Measurements from ENCODE around the gene KRTAP5-7. TPM values are rescaled to one million over a fixed set of nuclear protein-coding genes. Genes with fewer than 3 reads are reported as not detected.
A peak's percentile ranks its signal among the peaks of the same experiment; 100 is the strongest.
"Not testable (repeated sequence)": the region's sequence is repeated elsewhere in the genome, so short reads cannot be mapped to it uniquely, and the experiment has no call there.

KRTAP5-7 gene, protein sequence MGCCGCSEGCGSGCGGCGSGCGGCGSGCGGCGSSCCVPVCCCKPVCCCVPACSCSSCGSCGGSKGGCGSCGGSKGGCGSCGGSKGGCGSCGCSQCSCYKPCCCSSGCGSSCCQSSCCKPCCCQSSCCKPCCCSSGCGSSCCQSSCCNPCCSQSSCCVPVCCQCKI
- not detected for total RNA-seq

DNA sequence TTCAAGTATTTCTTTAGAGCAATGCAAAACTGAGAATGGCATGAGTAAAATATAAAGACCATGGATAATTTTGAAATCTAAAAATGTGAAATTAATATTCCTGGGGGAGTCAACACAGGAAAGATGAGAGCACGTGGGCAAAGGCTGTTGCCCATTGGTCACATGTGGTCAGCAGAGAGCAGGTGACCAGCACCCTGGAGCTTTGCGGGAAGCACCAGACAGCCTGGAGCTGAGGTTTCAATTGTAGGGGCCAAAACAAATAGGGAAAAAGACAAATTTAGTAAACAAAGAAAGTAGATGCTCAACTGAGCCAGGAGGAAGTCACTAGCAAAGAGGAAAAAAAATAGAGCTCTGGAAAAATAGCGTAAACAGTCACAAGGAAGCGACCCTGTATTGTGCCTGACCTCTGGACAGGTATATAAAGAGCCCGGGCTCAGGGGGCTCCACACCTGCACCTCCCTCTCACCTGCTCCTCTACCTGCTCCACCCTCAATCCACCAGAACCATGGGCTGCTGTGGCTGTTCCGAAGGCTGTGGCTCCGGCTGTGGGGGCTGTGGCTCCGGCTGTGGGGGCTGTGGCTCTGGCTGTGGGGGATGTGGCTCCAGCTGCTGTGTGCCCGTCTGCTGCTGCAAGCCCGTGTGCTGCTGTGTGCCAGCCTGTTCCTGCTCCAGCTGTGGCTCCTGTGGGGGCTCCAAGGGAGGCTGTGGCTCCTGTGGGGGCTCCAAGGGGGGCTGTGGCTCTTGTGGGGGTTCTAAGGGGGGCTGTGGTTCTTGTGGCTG is at the start of gene KRTAP5-7:
Gene KRTAP5-7, plus strand, starts transcription at position 472 of the 780 bp plus-strand sequence. Its CDS starts 34 bp downstream, at position 506.
- peak; percentile 9 for DNase-seq (ENCODE audit: low spot score)
- not testable (repeated sequence) for H3K9me3 ChIP-seq, H3K27ac ChIP-seq, H3K36me3 ChIP-seq, H3K27me3 ChIP-seq, H3K4me1 ChIP-seq, H3K4me3 ChIP-seq

DNA sequence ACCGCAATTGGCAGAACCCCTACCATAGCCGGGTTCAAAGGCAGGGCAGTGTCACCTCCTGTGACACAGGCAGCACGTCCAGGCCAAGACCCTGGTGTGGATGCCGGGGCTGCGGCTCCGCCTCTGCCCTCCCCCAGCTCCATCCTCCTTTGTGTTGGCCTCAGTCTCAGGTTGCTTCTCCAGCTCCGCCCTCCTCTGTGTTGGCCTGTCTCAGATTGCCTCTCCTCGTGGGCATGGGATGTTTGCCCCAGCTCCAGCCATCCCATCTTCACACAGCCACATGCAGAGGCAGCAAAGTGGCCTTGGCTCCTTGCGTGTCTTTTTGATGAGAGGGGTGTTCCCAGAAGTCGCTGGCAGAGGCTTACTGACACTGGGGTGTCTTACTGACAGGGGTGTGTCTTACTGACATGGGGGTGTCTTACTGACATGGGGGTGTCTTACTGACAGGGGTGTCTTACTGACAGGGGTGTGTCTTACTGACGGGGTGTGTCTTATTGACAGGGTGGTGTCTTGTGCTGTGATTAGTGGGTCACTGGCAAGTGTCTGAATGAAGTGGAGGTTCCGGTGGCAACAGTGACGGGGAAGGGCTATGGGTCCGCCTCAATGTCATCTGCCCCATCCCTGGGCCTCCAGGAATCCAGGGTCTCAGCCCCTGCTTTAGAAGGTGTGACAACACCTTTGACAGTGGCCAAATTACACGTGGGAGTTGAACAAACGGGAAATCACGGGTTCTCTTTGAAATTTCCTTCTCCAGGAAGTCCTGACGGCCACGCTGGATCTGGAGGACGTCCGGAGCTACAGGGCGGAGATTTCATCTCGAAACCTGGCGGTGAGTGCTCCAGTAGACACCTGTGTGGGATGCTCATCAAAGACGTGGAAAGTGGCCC is 49.2 kb upstream of the KRTAP5-7 start:
- Histone ChIP-seq H3K27me3 (no peaks in the 10 kb centered on the region), H3K4me3 (no peak overlapping the region), H3K9me3 (no peaks in the 10 kb centered on the region), H3K27ac (no peak overlapping the region), H3K4me1 (no peaks in the 10 kb centered on the region), H3K36me3 (peaks cover 72% of the 10 kb centered on the region)
- no peak for DNase-seq (ENCODE audit: low spot score)
- TF ChIP-seq, protein P1, sequence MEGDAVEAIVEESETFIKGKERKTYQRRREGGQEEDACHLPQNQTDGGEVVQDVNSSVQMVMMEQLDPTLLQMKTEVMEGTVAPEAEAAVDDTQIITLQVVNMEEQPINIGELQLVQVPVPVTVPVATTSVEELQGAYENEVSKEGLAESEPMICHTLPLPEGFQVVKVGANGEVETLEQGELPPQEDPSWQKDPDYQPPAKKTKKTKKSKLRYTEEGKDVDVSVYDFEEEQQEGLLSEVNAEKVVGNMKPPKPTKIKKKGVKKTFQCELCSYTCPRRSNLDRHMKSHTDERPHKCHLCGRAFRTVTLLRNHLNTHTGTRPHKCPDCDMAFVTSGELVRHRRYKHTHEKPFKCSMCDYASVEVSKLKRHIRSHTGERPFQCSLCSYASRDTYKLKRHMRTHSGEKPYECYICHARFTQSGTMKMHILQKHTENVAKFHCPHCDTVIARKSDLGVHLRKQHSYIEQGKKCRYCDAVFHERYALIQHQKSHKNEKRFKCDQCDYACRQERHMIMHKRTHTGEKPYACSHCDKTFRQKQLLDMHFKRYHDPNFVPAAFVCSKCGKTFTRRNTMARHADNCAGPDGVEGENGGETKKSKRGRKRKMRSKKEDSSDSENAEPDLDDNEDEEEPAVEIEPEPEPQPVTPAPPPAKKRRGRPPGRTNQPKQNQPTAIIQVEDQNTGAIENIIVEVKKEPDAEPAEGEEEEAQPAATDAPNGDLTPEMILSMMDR (IDR thresholded peaks at IDR 0.05): no peak

DNA sequence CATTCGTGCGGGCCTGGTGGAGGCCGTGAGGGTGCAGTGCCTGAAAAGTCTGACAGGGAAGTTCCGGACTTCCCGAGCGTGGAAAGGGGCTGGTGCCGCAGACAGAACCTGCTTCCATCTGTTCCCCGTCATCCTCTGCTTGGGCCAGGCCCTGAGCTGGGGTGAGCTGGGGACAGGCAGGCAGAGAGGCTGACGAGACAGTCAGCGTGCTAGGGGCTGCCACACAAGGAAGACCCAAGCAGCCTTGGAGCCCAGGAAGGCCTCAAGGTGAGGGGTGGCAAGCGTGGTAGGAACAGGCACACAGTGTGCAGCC is 48.6 kb upstream of the KRTAP5-7 start:
- TF ChIP-seq, protein P1 (IDR thresholded peaks at IDR 0.05): no peak
- Histone ChIP-seq H3K36me3 (peaks cover 72% of the 10 kb centered on the region), H3K9me3 (no peaks in the 10 kb centered on the region), H3K4me3 (no peak overlapping the region), H3K4me1 (no peaks in the 10 kb centered on the region), H3K27me3 (no peaks in the 10 kb centered on the region), H3K27ac (no peak overlapping the region)
- DNase-seq (ENCODE audit: low spot score): no peak

DNA sequence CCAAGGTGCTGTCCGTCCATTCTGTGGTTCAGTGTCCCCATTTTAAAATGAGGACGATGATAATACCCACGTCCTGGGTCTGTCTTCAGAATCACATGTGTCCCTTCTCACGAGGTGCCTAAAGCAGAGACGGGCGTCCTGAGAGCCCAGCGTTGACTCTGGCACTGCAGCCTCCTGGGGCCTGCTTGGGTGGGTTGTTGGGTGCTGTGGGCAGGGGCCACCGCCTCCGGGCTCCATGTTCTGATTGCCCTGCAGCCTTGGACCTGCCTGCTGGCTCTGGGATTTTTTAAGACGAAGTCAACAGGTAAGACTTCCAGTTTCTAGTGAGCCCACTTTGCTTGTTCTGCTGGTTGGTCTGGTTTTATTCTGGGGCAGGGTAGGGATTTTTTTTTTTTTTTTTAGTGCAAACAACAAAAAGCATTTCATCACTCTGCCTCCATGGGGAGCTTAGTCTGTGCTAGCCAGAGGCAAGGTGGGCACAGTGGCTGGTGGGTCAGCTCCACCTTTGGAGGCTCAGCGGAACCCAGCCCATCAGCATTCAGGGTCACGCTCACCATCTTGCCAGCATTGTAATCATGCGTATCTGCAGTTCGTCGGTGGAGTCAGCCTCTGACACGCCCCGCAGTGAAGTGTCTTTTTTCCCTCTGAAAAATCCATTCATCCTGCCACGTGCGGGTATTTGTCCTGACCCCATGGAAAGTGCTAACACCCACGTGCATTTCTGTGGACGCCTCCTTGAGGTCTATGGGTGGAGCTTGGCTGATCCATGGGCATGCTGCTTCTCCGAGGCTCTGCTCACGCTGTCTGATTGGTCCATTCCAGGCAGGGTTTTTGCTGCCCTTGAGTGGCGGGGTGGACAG is 45.7 kb upstream of the KRTAP5-7 start:
- no peaks in the 10 kb centered on the region for H3K4me1 ChIP-seq
- H3K9me3 ChIP-seq: no peaks in the 10 kb centered on the region
- H3K27ac ChIP-seq: no peak overlapping the region
- H3K36me3 ChIP-seq: peaks cover 68% of the 10 kb centered on the region
- no peaks in the 10 kb centered on the region for H3K27me3 ChIP-seq
- no peak overlapping the region for H3K4me3 ChIP-seq
- TF ChIP-seq, protein P1 (IDR thresholded peaks at IDR 0.05): no peak
- DNase-seq (ENCODE audit: low spot score): no peak

DNA sequence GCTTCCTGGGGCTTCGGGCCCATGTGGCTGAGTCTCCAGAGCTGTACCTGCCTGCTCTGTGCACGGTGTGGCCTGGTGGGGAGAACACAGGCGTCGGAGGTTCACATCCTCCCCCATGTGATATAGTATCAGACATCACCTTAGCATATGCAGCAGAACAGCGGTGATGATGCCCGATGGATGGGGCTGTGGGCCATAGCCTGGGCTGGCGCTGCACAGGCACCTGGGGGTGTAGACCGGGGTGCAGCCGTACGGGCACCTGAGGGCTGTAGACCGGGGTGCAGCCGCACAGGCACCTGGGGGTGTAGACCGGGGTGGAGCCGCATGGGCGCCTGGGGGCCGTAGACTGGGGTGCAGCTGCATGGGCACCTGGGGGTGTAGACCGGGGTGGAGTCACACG is 44.9 kb upstream of the KRTAP5-7 start:
- H3K4me1 ChIP-seq: no peaks in the 10 kb centered on the region
- H3K4me3 ChIP-seq: no peak overlapping the region
- H3K27me3 ChIP-seq: no peaks in the 10 kb centered on the region
- H3K27ac ChIP-seq: no peak overlapping the region
- TF ChIP-seq, protein P1 (IDR thresholded peaks at IDR 0.05): no peak
- no peaks in the 10 kb centered on the region for H3K9me3 ChIP-seq
- DNase-seq (ENCODE audit: low spot score): no peak
- peaks cover 63% of the 10 kb centered on the region for H3K36me3 ChIP-seq
